ENCODE measurements around the gene HIVEP3. TPM values are rescaled to one million over a fixed set of nuclear protein-coding genes. Genes with fewer than 3 reads are reported as not detected.

Gene HIVEP3
- total and polyA plus RNA-seq, 2 of the 13 experiments (the other 11 are each of a cell fraction or from before 2014, with no cell fraction given): 0.05 TPM; not detected in 1

DNA sequence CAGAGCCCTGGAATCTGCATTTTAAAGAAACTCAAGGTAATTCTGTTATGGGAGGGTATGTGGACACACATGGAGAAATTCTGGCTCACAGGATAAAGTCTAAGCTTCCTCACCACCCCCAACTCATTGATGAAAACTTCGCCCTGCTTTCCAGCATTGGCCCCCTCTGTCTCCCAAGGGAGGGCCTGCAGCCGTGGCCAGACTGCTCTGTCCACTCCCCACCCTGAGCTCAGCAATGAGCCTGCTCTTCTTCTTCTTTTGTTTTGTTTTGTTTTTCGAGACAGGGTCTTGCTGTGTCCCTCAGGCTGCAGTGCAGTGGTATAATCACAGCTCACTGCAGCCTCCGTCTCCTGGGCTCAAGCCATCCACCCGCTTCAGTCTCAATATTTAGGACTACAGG is 297.5 kb downstream of the HIVEP3 start:
- FAIRE-seq (no peak), ATAC-seq (no peak), DNase-seq (ENCODE audit: low spot score) (no peak)
- Histone ChIP-seq H3K27ac (ENCODE audit: extremely low read length, insufficient read depth, low read length) (no peak overlapping the region), H3K4me2 (ENCODE audit: low read depth, low read length) (no peak overlapping the region), H3K4me1 (ENCODE audit: insufficient read depth, low read length) (peaks cover 6% of the 10 kb centered on the region; the same call in 1 of the 2 replicates), H3K9me3 (ENCODE audit: low read length) (no peaks in the 10 kb centered on the region), H4K20me1 (ENCODE audit: insufficient read depth, low read length) (no peaks in the 10 kb centered on the region), H2AFZ (ENCODE audit: low read length) (no peak overlapping the region), H3K27me3 (ENCODE audit: control insufficient read depth in 1 of 2, insufficient read depth in 2 of 2, low read length in 2 of 2) (peaks cover 0 to under 1% of the 10 kb centered on the region in 2 experiments; a peak in 1 of 5 replicates), H3K36me3 (replicated peaks in 1 of 2; ENCODE audit: control insufficient read depth in 1 of 2, insufficient read depth in 2 of 2, low read length in 2 of 2) (no peaks in the 10 kb centered on the region), H3K79me2 (ENCODE audit: insufficient read depth, low read length) (no peaks in the 10 kb centered on the region), H3K9ac (ENCODE audit: insufficient read depth, low read depth, low read length) (no peak overlapping the region), H3K4me3 (replicated peaks in 1 of 3; ENCODE audit: insufficient read depth in 1 of 3, low read depth in 2 of 3, low read length in 3 of 3) (no peak overlapping the region)
- TF ChIP-seq BORCS8-MEF2B (CRISPR knock-in tag; IDR thresholded peaks at IDR 0.05): no peak
- BruUV-seq (replicated peaks): no TSS peak
- in situ Hi-C loops (cut with HindIII; ENCODE audit: extremely low pct_ligation_motif_present, low pct_unique_long_range_greater_than_20kb) (no loop called here), intact Hi-C loops (cut with micrococcal nuclease; ENCODE audit: unreplicated experiment) (no loop called here)
- ChIA-PET CTCF (ENCODE audit: low intra/inter-chr PET ratio, low total read pairs) (no interaction called here), POLR2A (no interaction called here)
- 38% methylated on average over 5 of the region's 5 CpGs for WGBS (ENCODE audit: low lambda C conversion rate)

DNA sequence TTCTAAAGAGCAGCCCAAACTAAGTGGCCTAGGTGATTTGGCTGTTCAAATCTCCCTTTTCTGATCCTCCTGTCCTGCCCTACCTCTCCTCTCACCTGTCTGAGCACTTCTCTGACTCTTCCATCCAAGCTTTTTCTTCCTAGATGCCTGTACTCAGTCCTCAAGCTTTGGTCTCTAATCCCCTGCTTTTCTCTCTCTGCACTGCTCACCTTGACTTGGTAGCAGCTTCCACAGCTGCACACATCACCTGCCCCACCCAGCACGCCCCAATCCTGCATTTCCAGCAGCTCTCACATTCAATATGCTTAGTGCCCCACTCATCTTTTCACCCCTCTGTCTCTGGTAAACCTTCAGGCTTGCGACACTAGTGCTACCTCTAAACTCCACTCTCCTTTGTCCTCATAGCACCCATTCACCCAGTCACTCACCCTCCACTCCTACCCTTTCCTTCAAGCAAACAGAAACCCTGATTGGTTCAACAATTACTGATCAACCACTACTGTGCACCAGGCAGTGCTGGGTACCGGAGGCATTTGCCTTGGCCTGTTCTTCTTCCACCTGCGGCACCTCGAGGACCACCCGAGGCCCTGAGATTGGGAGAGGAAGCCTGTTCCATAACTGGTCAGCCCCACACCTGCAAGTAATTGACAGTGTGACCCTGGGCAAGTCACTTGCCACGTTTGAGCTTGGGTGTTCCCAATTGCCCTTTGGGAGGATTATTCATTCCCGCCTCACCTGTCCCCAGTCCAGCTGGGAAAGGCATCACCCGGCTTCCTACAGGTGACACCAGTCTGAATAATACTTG is 298.2 kb downstream of the HIVEP3 start:
- Histone ChIP-seq H3K4me3 (replicated peaks in 1 of 3; ENCODE audit: insufficient read depth in 1 of 3, low read depth in 2 of 3, low read length in 3 of 3) (no peak overlapping the region), H3K27me3 (ENCODE audit: control insufficient read depth in 1 of 2, insufficient read depth in 2 of 2, low read length in 2 of 2) (no peaks in the 10 kb centered on the region; a peak in 1 of 5 replicates), H3K9me3 (ENCODE audit: low read length) (no peaks in the 10 kb centered on the region), H3K4me1 (ENCODE audit: insufficient read depth, low read length) (peaks cover 6% of the 10 kb centered on the region; the same call in 1 of the 2 replicates), H3K79me2 (ENCODE audit: insufficient read depth, low read length) (no peaks in the 10 kb centered on the region), H3K36me3 (replicated peaks in 1 of 2; ENCODE audit: control insufficient read depth in 1 of 2, insufficient read depth in 2 of 2, low read length in 2 of 2) (no peaks in the 10 kb centered on the region), H4K20me1 (ENCODE audit: insufficient read depth, low read length) (no peaks in the 10 kb centered on the region), H3K9ac (ENCODE audit: insufficient read depth, low read depth, low read length) (no peak overlapping the region), H2AFZ (ENCODE audit: low read length) (no peak overlapping the region), H3K4me2 (ENCODE audit: low read depth, low read length) (no peak overlapping the region), H3K27ac (ENCODE audit: extremely low read length, insufficient read depth, low read length) (no peak overlapping the region)
- POLR2A ChIA-PET: no interaction called here
- WGBS (ENCODE audit: low lambda C conversion rate): 35% methylated on average over 8 of the region's 9 CpGs
- ATAC-seq (no peak), FAIRE-seq (no peak), DNase-seq (ENCODE audit: low spot score) (no peak)
- BruUV-seq (replicated peaks): no TSS peak
- in situ Hi-C loops (cut with HindIII; ENCODE audit: extremely low pct_ligation_motif_present, low pct_unique_long_range_greater_than_20kb): no loop called here
- CTCF ChIA-PET (ENCODE audit: low intra/inter-chr PET ratio, low total read pairs): no interaction called here
- intact Hi-C loops (cut with micrococcal nuclease; ENCODE audit: unreplicated experiment): no loop called here
- TF ChIP-seq MBD4 (IDR thresholded peaks at IDR 0.05; ENCODE audit: borderline replicate concordance, low read length) (no peak), ZNF563 (CRISPR knock-in tag; IDR thresholded peaks at IDR 0.05) (no peak), ZBTB1 (CRISPR knock-in tag; IDR thresholded peaks at IDR 0.05; ENCODE audit: borderline replicate concordance) (no peak), TARDBP (CRISPR knock-in tag; IDR thresholded peaks at IDR 0.05) (no peak), ZMYM4 (CRISPR knock-in tag; IDR thresholded peaks at IDR 0.05) (no peak), MTA1 (CRISPR knock-in tag; IDR thresholded peaks at IDR 0.05; ENCODE audit: borderline replicate concordance) (no peak), THYN1 (CRISPR knock-in tag; IDR thresholded peaks at IDR 0.05; ENCODE audit: borderline replicate concordance, low read depth) (no peak), POLR2AphosphoS5 (IDR thresholded peaks at IDR 0.05; ENCODE audit: low read depth, low read length) (no peak)
- TF ChIP-seq, protein P1, sequence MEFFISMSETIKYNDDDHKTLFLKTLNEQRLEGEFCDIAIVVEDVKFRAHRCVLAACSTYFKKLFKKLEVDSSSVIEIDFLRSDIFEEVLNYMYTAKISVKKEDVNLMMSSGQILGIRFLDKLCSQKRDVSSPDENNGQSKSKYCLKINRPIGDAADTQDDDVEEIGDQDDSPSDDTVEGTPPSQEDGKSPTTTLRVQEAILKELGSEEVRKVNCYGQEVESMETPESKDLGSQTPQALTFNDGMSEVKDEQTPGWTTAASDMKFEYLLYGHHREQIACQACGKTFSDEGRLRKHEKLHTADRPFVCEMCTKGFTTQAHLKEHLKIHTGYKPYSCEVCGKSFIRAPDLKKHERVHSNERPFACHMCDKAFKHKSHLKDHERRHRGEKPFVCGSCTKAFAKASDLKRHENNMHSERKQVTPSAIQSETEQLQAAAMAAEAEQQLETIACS (CRISPR knock-in tag; IDR thresholded peaks at IDR 0.05): no peak
- TF ChIP-seq, protein P2, sequence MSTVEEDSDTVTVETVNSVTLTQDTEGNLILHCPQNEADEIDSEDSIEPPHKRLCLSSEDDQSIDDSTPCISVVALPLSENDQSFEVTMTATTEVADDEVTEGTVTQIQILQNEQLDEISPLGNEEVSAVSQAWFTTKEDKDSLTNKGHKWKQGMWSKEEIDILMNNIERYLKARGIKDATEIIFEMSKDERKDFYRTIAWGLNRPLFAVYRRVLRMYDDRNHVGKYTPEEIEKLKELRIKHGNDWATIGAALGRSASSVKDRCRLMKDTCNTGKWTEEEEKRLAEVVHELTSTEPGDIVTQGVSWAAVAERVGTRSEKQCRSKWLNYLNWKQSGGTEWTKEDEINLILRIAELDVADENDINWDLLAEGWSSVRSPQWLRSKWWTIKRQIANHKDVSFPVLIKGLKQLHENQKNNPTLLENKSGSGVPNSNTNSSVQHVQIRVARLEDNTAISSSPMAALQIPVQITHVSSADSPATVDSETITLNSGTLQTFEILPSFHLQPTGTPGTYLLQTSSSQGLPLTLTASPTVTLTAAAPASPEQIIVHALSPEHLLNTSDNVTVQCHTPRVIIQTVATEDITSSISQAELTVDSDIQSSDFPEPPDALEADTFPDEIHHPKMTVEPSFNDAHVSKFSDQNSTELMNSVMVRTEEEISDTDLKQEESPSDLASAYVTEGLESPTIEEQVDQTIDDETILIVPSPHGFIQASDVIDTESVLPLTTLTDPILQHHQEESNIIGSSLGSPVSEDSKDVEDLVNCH (CRISPR knock-in tag; IDR thresholded peaks at IDR 0.05): no peak
- TF ChIP-seq, protein P3, sequence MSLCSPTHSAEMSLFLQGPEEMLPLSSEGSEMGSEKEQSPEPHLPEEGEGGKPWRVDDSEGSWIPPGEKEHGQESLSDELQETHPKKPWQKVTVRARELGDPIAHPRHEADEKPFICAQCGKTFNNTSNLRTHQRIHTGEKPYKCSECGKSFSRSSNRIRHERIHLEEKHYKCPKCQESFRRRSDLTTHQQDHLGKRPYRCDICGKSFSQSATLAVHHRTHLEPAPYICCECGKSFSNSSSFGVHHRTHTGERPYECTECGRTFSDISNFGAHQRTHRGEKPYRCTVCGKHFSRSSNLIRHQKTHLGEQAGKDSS (CRISPR knock-in tag; IDR thresholded peaks at IDR 0.05; ENCODE audit: borderline replicate concordance, low read depth): no peak
- TF ChIP-seq, protein P4, sequence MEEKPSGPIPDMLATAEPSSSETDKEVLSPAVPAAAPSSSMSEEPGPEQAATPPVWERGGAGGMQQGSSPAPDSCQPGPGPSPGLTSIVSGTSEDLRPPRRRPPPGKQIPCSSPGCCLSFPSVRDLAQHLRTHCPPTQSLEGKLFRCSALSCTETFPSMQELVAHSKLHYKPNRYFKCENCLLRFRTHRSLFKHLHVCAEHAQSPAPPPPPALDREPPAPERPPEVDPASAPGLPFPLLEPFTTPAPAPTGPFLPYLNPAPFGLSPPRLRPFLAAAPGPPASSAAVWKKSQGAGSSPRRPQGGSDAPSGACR (CRISPR knock-in tag; IDR thresholded peaks at IDR 0.05): no peak

Measured in HepG2 (cell line).